K562 (cell line): Measurements from ENCODE around the gene ROPN1L. TPM values are rescaled to one million over a fixed set of nuclear protein-coding genes. Genes with fewer than 3 reads are reported as not detected.

ENCODE experiments used
- ATAC-seq: fragments of 200-7000 bp; cut with Tn5 transposase; 3 replicates; pipeline ENCODE4 v1.9.1; 2020; ENCODE audit warnings: moderate library complexity
- BruUV-seq: library from RNA; stranded (reverse); fragments of 400-500 nt; replicated peaks from 2 replicates; lab custom pipeline; 2021; lab: Mats Ljungman, UMichigan
- CTCF ChIA-PET: fragments of 300-600 bp; formaldehyde crosslinking; extraction: SDS; loops from one replicate; lab custom pipeline; 2021; ENCODE audit warnings: low intra/inter-chr PET ratio; lab: Yijun Ruan, JAX
- POLR2A ChIA-PET: fragments of 300-600, 350-650 bp; sonication (Branson Sonifier 250); formaldehyde crosslinking; extraction: SDS; loops from one replicate; lab custom pipeline; 2021; ENCODE audit warnings: antibody characterized with exemption, inconsistent platforms; lab: Yijun Ruan, JAX
- DNase-seq, 4 experiments: peaks; one replicate each; pipeline versions ENCODE4 v3.0.0 to v3.0.0-alpha.2; 2011 to 2018; ENCODE audit warnings: low spot score in 3 of 4, mixed read lengths in 3 of 4; ENCODE audit errors: extremely low read depth in 1 of 4
- FAIRE-seq: peaks from 2 replicates; lab custom pipeline; 2011; peaks lifted over from hg19 to GRCh38; lab: Jason Lieb, UNC
- H2AFZ ChIP-seq: 2 replicates; pipeline ENCODE4 v1.6.0; 2011; ENCODE audit warnings: low read depth, low read length, control low read depth, inconsistent platforms
- H3K27ac ChIP-seq: fragments of 200-600 bp; 3 replicates; pipeline ENCODE4 v1.8.0; 2011; ENCODE audit warnings: low read depth, mild to moderate bottlenecking, control low read depth, inconsistent platforms, low read length, moderate library complexity, mixed read lengths; ENCODE audit errors: extremely low read depth
- H3K27me3 ChIP-seq, 2 experiments: fragments of 300-600 bp in 1 of 2; 2 replicates in 1 of 2; 3 replicates in 1 of 2; pipeline versions ENCODE4 v1.6.0 to v1.8.0; 2011; ENCODE audit warnings: inconsistent platforms in 2 of 2, low read length in 2 of 2, mild to moderate bottlenecking in 1 of 2, mixed read lengths in 1 of 2, moderate library complexity in 1 of 2; ENCODE audit not compliant: control insufficient read depth in 2 of 2, insufficient read depth in 2 of 2
- H3K36me3 ChIP-seq: fragments of 300-600 bp; 3 replicates; pipeline ENCODE4 v1.8.0; 2011; ENCODE audit warnings: mild to moderate bottlenecking, low read length, inconsistent platforms; ENCODE audit not compliant: control insufficient read depth, insufficient read depth
- H3K4me1 ChIP-seq, 2 experiments: fragments of 200-600 bp in 1 of 2; replicated peaks in 1 of 2; 2 replicates in 1 of 2; 3 replicates in 1 of 2; pipeline versions ENCODE4 v1.5.1 to v1.8.0; 2011; ENCODE audit warnings: inconsistent platforms in 2 of 2, low read length in 2 of 2, mild to moderate bottlenecking in 1 of 2, mixed read lengths in 1 of 2, moderate library complexity in 1 of 2; ENCODE audit not compliant: control insufficient read depth in 2 of 2, insufficient read depth in 2 of 2
- H3K4me2 ChIP-seq: 2 replicates; pipeline ENCODE4 v1.6.1; 2011; ENCODE audit warnings: low read length, control low read depth, inconsistent platforms, mixed read lengths; ENCODE audit not compliant: insufficient read depth
- H3K4me3 ChIP-seq: fragments of 200-600 bp; sonication (generic), shearing (Covaris generic); 2 replicates; pipeline ENCODE4 v1.5.1; 2016; ENCODE audit warnings: control low read depth, inconsistent platforms
- H3K79me2 ChIP-seq: fragments of 200-600 bp; 3 replicates; pipeline ENCODE4 v1.8.0; 2011; ENCODE audit warnings: low read length, inconsistent platforms; ENCODE audit not compliant: control insufficient read depth, insufficient read depth
- H3K9ac ChIP-seq, 2 experiments: 2 replicates each; pipeline versions ENCODE4 v1.6.0 to v1.6.1; 2011; ENCODE audit warnings: low read depth in 2 of 2, low read length in 2 of 2, control low read depth in 1 of 2, inconsistent platforms in 1 of 2, mild to moderate bottlenecking in 1 of 2, mixed read lengths in 1 of 2; ENCODE audit not compliant: insufficient read depth in 1 of 2
- H3K9me1 ChIP-seq: one replicate; pipeline ENCODE4 v1.6.0; 2011; ENCODE audit warnings: inconsistent platforms, mild to moderate bottlenecking, low read length, moderate library complexity; ENCODE audit not compliant: control insufficient read depth, insufficient read depth
- H3K9me3 ChIP-seq: replicated peaks from 2 replicates; pipeline ENCODE4 v1.5.1; 2011; ENCODE audit warnings: low read depth, low read length, inconsistent platforms; ENCODE audit not compliant: control insufficient read depth, insufficient read depth
- H4K20me1 ChIP-seq: replicated peaks from 2 replicates; pipeline ENCODE4 v1.6.1; 2011; ENCODE audit warnings: low read length, inconsistent platforms, mixed read lengths; ENCODE audit not compliant: control insufficient read depth, insufficient read depth
- ATF7 ChIP-seq: fragments of 450-650 bp; IDR thresholded peaks from 2 replicates; pipeline ENCODE4 v1.7.1; 2014; ENCODE audit warnings: mild to moderate bottlenecking, moderate library complexity
- BRD9 ChIP-seq: fragments of 450-650 bp; IDR thresholded peaks from 2 replicates; pipeline ENCODE4 v1.6.1; 2018; ENCODE audit warnings: low read depth; ENCODE audit not compliant: partially characterized antibody
- CEBPG ChIP-seq, 3 experiments: fragments of 200-800 bp in 1 of 3; sonication (Bioruptor generic) in 1 of 3; sonication (generic) in 1 of 3; formaldehyde crosslinking in 1 of 3; IDR thresholded peaks in 2 of 3; conservative IDR thresholded peaks in 1 of 3; 2 replicates each; pipeline versions ENCODE4 v1.6.1 to v1.8.0; 2016 to 2022; ENCODE audit warnings: missing compliant biosample characterization in 2 of 3, missing genetic modification characterization in 2 of 3, mild to moderate bottlenecking in 1 of 3, missing genetic modification reagents in 1 of 3
- ESRRA ChIP-seq: fragments of 450-650 bp; IDR thresholded peaks from 2 replicates; pipeline ENCODE4 v1.6.1; 2014; ENCODE audit warnings: low read depth, mild to moderate bottlenecking, moderate library complexity, borderline replicate concordance
- HEY1 ChIP-seq: fragments of 250-450 bp; sonication (Bioruptor Pico); IDR thresholded peaks from 2 replicates; pipeline ENCODE4 v1.5.0; 2020; ENCODE audit warnings: mild to moderate bottlenecking, moderate library complexity, borderline replicate concordance
- MAFF ChIP-seq: IDR thresholded peaks from 2 replicates; pipeline ENCODE4 v1.6.1; 2012; ENCODE audit warnings: low read length, improper control_type of control experiment
- SP1 ChIP-seq: sonication (generic); formaldehyde crosslinking; IDR thresholded peaks from 2 replicates; pipeline ENCODE4 v1.8.1; 2022; ENCODE audit warnings: mild to moderate bottlenecking, missing genetic modification reagents
- STAT5B ChIP-seq: fragments of 250-450 bp; sonication (Bioruptor Pico); IDR thresholded peaks from 2 replicates; pipeline ENCODE4 v1.8.0; 2021; ENCODE audit warnings: mild to moderate bottlenecking, inconsistent platforms
- ZNF140 ChIP-seq: fragments of 250-450 bp; sonication (Bioruptor Pico); IDR thresholded peaks from 2 replicates; pipeline ENCODE4 v1.8.0; 2021; ENCODE audit warnings: moderate library complexity, mild to moderate bottlenecking, inconsistent platforms
- ZNF143 ChIP-seq: sonication (generic); formaldehyde crosslinking; IDR thresholded peaks from 2 replicates; pipeline ENCODE4 v1.9.0; 2022; ENCODE audit warnings: mild to moderate bottlenecking, missing genetic modification reagents
- ZNF212 ChIP-seq: fragments of 450-650 bp; formaldehyde crosslinking; IDR thresholded peaks from 2 replicates; pipeline ENCODE4 v1.4.0; 2020; ENCODE audit warnings: mild to moderate bottlenecking
- ZNF347 ChIP-seq: fragments of 450-650 bp; formaldehyde crosslinking; IDR thresholded peaks from 2 replicates; pipeline ENCODE4 v1.4.0; 2020; ENCODE audit warnings: low read depth, mild to moderate bottlenecking, moderate library complexity
- ZNF717 ChIP-seq: fragments of 250-450 bp; sonication (Bioruptor Pico); IDR thresholded peaks from 2 replicates; pipeline ENCODE4 v1.5.0; 2021
- WGBS: fragments of 100-300 bp; shearing (Covaris generic); methylation state at CpG from one replicate; pipeline ENCODE4 v1.1.6; 2016; ENCODE audit warnings: low coverage, mixed read lengths; ENCODE audit not compliant: insufficient coverage; ENCODE audit errors: missing lambda C conversion rate; 5-methylcytosine and 5-hydroxymethylcytosine counted together
- in situ Hi-C: fragments of 300-500 bp; cut with MboI; formaldehyde crosslinking; loops from 4 replicates; pipeline ENCODE4 v1.15.0; 2018; ENCODE audit warnings: inconsistent platforms, mixed read lengths
- intact Hi-C: fragments of 100-400 bp; cut with micrococcal nuclease; formaldehyde crosslinking; loops from 2 replicates; pipeline ENCODE4 v1.14.2; 2022
- polyA plus RNA-seq, 8 experiments: library from polyadenylated mRNA; depleted of rRNA in 4 of 8; stranded (reverse) in 5 of 8; unstranded in 3 of 8; fragments of >200 nt; fragmentation: Nextera tagmentation in 2 of 8; fragmentation: Illumina TruSeq in 1 of 8; extraction: Ambion mirVana in 2 of 8; extraction: Trizol in 1 of 8; gene quantifications; 2 replicates each; pipeline versions ENCODE4 v1.2.1 to v1.2.3, GENCODE V29; 2011 to 2014; ENCODE audit warnings: inconsistent platforms in 1 of 8, missing spikeins in 1 of 8
- total RNA-seq, 7 experiments: library from RNA; depleted of rRNA in 6 of 7; stranded (reverse); fragments of >200 nt in 6 of 7; fragmentation: Illumina TruSeq in 2 of 7; extraction: Trizol in 2 of 7; gene quantifications; 2 replicates each; pipeline versions ENCODE4 v1.2.1 to v1.2.3, GENCODE V29; 2011 to 2021; ENCODE audit warnings: low replicate concordance in 1 of 7
- TF ChIP-seq, protein P1 (sequence below): fragments of 450-650 bp; IDR thresholded peaks from 2 replicates; pipeline ENCODE4 v1.6.1; 2016; ENCODE audit warnings: borderline replicate concordance
- TF ChIP-seq, protein P2 (sequence below), 2 experiments: IDR thresholded peaks in 1 of 2; conservative IDR thresholded peaks in 1 of 2; 2 replicates each; pipeline ENCODE4 v1.6.1; 2016; ENCODE audit warnings: low read depth in 2 of 2, mild to moderate bottlenecking in 1 of 2, missing compliant biosample characterization in 1 of 2, missing genetic modification characterization in 1 of 2, moderate library complexity in 1 of 2
- TF ChIP-seq, protein P3 (sequence below): fragments of 450-650 bp; IDR thresholded peaks from 2 replicates; pipeline ENCODE4 v1.6.1; 2016; ENCODE audit warnings: missing biosample characterization, missing genetic modification characterization

The ROPN1L gene
- total and polyA plus RNA-seq, 9 of the 15 experiments (the other 6 are each of a cell fraction or from before 2014, with no cell fraction given), result 0.04 to 0.85 (median 0.24) TPM; not detected in 3

DNA sequence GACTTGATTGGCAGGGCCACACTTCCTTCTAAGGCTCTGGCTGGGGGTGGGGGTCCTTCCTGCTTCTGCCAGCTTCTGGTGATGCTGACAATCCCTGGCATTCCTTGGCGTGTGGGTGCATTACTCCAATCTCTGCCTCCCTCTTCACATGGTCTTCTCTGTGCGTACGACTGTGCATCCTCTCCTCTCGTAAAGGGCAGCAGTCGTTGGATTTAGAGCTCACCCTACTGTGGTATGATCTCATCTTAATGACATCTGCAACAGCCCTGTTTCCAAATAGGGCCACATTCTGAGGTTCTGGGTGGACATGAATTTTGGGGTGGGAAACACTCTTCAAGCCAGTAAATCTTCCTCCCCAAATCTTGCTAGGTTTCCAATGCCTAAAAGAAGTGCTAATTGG is 36.8 kb downstream of the ROPN1L start:
- H3K9me3 ChIP-seq, result no peaks in the 10 kb centered on the region
- H3K27ac ChIP-seq, result no peak overlapping the region
- no peak overlapping the region for H2AFZ ChIP-seq
- H3K4me2 ChIP-seq, result no peak overlapping the region
- DNase-seq, result no peak
- WGBS, result 3% methylated on average over 5 of the region's 5 CpGs
- TF ChIP-seq MAFF (no peak), HEY1 (CRISPR knock-in tag) (no peak), BRD9 (no peak), ZNF140 (CRISPR knock-in tag) (no peak), ZNF347 (CRISPR knock-in tag) (no peak), ATF7 (no peak), ZNF212 (no peak), ESRRA (no peak), CEBPG (CRISPR knock-in tag; IDR thresholded peaks at IDR 0.05) (no peak), CEBPG (tag; conservative IDR thresholded peaks at IDR 0.05 in 1 of 2, IDR thresholded peaks at IDR 0.05 in 1 of 2) (no peak), ZNF143 (CRISPR knock-in tag) (no peak), SP1 (CRISPR knock-in tag) (no peak), ZNF717 (no peak), STAT5B (CRISPR knock-in tag) (no peak)
- TF ChIP-seq, protein P1, sequence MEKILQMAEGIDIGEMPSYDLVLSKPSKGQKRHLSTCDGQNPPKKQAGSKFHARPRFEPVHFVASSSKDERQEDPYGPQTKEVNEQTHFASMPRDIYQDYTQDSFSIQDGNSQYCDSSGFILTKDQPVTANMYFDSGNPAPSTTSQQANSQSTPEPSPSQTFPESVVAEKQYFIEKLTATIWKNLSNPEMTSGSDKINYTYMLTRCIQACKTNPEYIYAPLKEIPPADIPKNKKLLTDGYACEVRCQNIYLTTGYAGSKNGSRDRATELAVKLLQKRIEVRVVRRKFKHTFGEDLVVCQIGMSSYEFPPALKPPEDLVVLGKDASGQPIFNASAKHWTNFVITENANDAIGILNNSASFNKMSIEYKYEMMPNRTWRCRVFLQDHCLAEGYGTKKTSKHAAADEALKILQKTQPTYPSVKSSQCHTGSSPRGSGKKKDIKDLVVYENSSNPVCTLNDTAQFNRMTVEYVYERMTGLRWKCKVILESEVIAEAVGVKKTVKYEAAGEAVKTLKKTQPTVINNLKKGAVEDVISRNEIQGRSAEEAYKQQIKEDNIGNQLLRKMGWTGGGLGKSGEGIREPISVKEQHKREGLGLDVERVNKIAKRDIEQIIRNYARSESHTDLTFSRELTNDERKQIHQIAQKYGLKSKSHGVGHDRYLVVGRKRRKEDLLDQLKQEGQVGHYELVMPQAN, result no peak
- TF ChIP-seq, protein P2, sequence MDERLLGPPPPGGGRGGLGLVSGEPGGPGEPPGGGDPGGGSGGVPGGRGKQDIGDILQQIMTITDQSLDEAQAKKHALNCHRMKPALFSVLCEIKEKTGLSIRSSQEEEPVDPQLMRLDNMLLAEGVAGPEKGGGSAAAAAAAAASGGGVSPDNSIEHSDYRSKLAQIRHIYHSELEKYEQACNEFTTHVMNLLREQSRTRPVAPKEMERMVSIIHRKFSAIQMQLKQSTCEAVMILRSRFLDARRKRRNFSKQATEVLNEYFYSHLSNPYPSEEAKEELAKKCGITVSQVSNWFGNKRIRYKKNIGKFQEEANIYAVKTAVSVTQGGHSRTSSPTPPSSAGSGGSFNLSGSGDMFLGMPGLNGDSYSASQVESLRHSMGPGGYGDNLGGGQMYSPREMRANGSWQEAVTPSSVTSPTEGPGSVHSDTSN (CRISPR knock-in tag; IDR thresholded peaks at IDR 0.05; ENCODE audit: low read depth), result no peak
- TF ChIP-seq, protein P2 (tag; conservative IDR thresholded peaks at IDR 0.05; ENCODE audit: low read depth), result no peak
- TF ChIP-seq, protein P3, sequence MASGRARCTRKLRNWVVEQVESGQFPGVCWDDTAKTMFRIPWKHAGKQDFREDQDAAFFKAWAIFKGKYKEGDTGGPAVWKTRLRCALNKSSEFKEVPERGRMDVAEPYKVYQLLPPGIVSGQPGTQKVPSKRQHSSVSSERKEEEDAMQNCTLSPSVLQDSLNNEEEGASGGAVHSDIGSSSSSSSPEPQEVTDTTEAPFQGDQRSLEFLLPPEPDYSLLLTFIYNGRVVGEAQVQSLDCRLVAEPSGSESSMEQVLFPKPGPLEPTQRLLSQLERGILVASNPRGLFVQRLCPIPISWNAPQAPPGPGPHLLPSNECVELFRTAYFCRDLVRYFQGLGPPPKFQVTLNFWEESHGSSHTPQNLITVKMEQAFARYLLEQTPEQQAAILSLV, result no peak
- peaks cover 44 to 78% of the 10 kb centered on the region in 2 experiments for H3K27me3 ChIP-seq
- H3K36me3 ChIP-seq, result no peaks in the 10 kb centered on the region
- CTCF ChIA-PET, result no interaction called here
- H3K4me1 ChIP-seq, result no peaks in the 10 kb centered on the region
- H3K4me3 ChIP-seq, result no peak overlapping the region
- no peaks in the 10 kb centered on the region for H3K9me1 ChIP-seq
- intact Hi-C loops (no loop called here), in situ Hi-C loops (no loop called here)
- H3K79me2 ChIP-seq, result no peaks in the 10 kb centered on the region
- no TSS peak for BruUV-seq
- no peak overlapping the region for H3K9ac ChIP-seq
- POLR2A ChIA-PET, result interaction anchor here (0.8 to 1.7 kb wide), 5 partner anchors 11 to 154 kb away, joined by 3 to 5 read pairs (median 3); partner anchors contain the start of gene MARCHF6
- H4K20me1 ChIP-seq, result no peaks in the 10 kb centered on the region
- ATAC-seq, result no peak
- no peak for FAIRE-seq
